Measurements from ENCODE around the gene ARHGEF17. TPM values are rescaled to one million over a fixed set of nuclear protein-coding genes. Genes with fewer than 3 reads are reported as not detected.

Gene ARHGEF17
- total and polyA plus RNA-seq, 2 of the 8 experiments (the other 6 are each of a cell fraction or from before 2014, with no cell fraction given), result 11.3 to 14.6 TPM

- DNase-seq (ENCODE audit: low read depth in 1 of 2, low spot score in 2 of 2) (no peak), FAIRE-seq (no peak)
- POLR2A ChIA-PET (ENCODE audit: partially characterized antibody), result no interaction called here
- no peak overlapping the region for H3K56ac ChIP-seq (replicated peaks; ENCODE audit: insufficient read length, low read depth, low read length)
- H3K4me1 ChIP-seq (replicated peaks in 1 of 4; ENCODE audit: control insufficient read depth in 3 of 4, insufficient read depth in 4 of 4, low read length in 3 of 4), result peaks cover 0 to 8% (median 1%) of the 10 kb centered on the region in 4 experiments; a peak in 5 of 7 replicates
- no peak overlapping the region for H2BK15ac ChIP-seq (ENCODE audit: low read length)
- H4K20me1 ChIP-seq (replicated peaks in 1 of 2; ENCODE audit: control insufficient read depth in 1 of 2, insufficient read depth in 2 of 2, low read length in 2 of 2), result no peaks in the 10 kb centered on the region
- H4K5ac ChIP-seq (ENCODE audit: insufficient read length, low read depth, low read length), result no peak overlapping the region
- CTCF ChIA-PET (ENCODE audit: partially characterized antibody), result interaction anchor here (0.7 to 19.0 kb wide), 26 partner anchors 7 to 572 kb away, joined by 3 to 233 read pairs (median 6); partner anchors contain the start of genes ARHGEF17 and P2RY6
- H2BK5ac ChIP-seq (ENCODE audit: low read depth, low read length), result no peak overlapping the region
- H4K8ac ChIP-seq (ENCODE audit: extremely low read depth, insufficient read depth, low read length), result no peak overlapping the region
- no peaks in the 10 kb centered on the region for H3K79me2 ChIP-seq (ENCODE audit: control insufficient read depth in 1 of 2, insufficient read depth in 2 of 2, low read length in 2 of 2)
- no peaks in the 10 kb centered on the region for H3K9me3 ChIP-seq (ENCODE audit: insufficient read depth in 2 of 2, low read depth in 1 of 2, low read length in 1 of 2)
- no peak overlapping the region for H3K18ac ChIP-seq (ENCODE audit: extremely low read depth, low read length)
- no peak overlapping the region for H3K14ac ChIP-seq (ENCODE audit: insufficient read length)
- H2BK20ac ChIP-seq (ENCODE audit: low read length), result 0 out of 2 replicates have a peak overlapping the region, but pooled peaks have one; percentile 37
- H3K4ac ChIP-seq (replicated peaks; ENCODE audit: insufficient read length, low read depth, low read length), result no peak overlapping the region
- H3K9ac ChIP-seq (replicated peaks in 1 of 4; ENCODE audit: extremely low read depth in 1 of 4, low read depth in 3 of 4, low read length in 3 of 4), result no peak overlapping the region
- H3K27me3 ChIP-seq (replicated peaks in 1 of 4; ENCODE audit: control insufficient read depth in 3 of 4, extremely low read depth in 1 of 4, insufficient read depth in 3 of 4, low read length in 3 of 4), result peaks cover 0 to 6% (median under 1%) of the 10 kb centered on the region in 4 experiments; a peak in 3 of 7 replicates
- H3K27ac ChIP-seq (ENCODE audit: low read depth, low read length), result no peak overlapping the region
- H2AK5ac ChIP-seq (ENCODE audit: low read depth, low read length), result no peak overlapping the region
- H4K91ac ChIP-seq (replicated peaks; ENCODE audit: insufficient read length, low read length), result no peak overlapping the region
- no peak overlapping the region for H2BK12ac ChIP-seq (ENCODE audit: low read depth, low read length)
- 94% methylated on average over 5 of the region's 5 CpGs; no CpG with 5 or more reads in 1 of the 2 experiments for WGBS, 2 experiments (ENCODE audit: extremely low coverage in 1 of 2, insufficient coverage in 1 of 2, insufficient read length in 1 of 2, insufficient replicate concordance in 2 of 2, low coverage in 1 of 2, low lambda C conversion rate in 2 of 2, missing lambda C conversion rate in 1 of 2)
- no peaks in the 10 kb centered on the region for H3K36me3 ChIP-seq (ENCODE audit: control insufficient read depth in 2 of 4, insufficient read depth in 4 of 4, low read length in 3 of 4)
- H3K23ac ChIP-seq (ENCODE audit: insufficient read length), result no peak overlapping the region
- no peak overlapping the region for H3K4me3 ChIP-seq (ENCODE audit: extremely low read depth in 1 of 4, insufficient read depth in 2 of 4, low read depth in 3 of 4, low read length in 4 of 4)
- no peaks in the 10 kb centered on the region for H3K23me2 ChIP-seq (ENCODE audit: low read depth, low read length)
- H2BK120ac ChIP-seq (replicated peaks; ENCODE audit: low read depth, low read length), result no peak overlapping the region
- no peak overlapping the region for H3K4me2 ChIP-seq (ENCODE audit: insufficient read depth in 1 of 2, low read depth in 2 of 2, low read length in 2 of 2)
- H3K79me1 ChIP-seq (ENCODE audit: low read depth, low read length), result no peaks in the 10 kb centered on the region
- H2AFZ ChIP-seq (ENCODE audit: low read length), result no peak overlapping the region
- TF ChIP-seq CEBPB (IDR thresholded peaks at IDR 0.05; ENCODE audit: low read depth, low read length), result no peak
- no peak for TF ChIP-seq CREB1 (IDR thresholded peaks at IDR 0.05)
- TF ChIP-seq EP300 (IDR thresholded peaks at IDR 0.05; ENCODE audit: borderline replicate concordance in 1 of 2, low read depth in 2 of 2, low read length in 2 of 2), result no peak
- TF ChIP-seq KDM1A (IDR thresholded peaks at IDR 0.05; ENCODE audit: borderline replicate concordance, low read length), result no peak
- no peak for TF ChIP-seq JUND (IDR thresholded peaks at IDR 0.05; ENCODE audit: low read length)
- TF ChIP-seq RAD21 (IDR thresholded peaks at IDR 0.05 in 1 of 2, conservative IDR thresholded peaks at IDR 0.05 in 1 of 2; ENCODE audit: low read depth in 2 of 2, low read length in 2 of 2), result no peak
- TF ChIP-seq GABPA (IDR thresholded peaks at IDR 0.05; ENCODE audit: borderline replicate concordance, insufficient read depth, low read length), result no peak
- no peak for TF ChIP-seq HDAC2 (IDR thresholded peaks at IDR 0.05; ENCODE audit: borderline replicate concordance in 1 of 2, low read depth in 2 of 2, low read length in 2 of 2)
- no peak for TF ChIP-seq CBX8 (IDR thresholded peaks at IDR 0.05; ENCODE audit: borderline replicate concordance, low read depth, low read length)
- no peak for TF ChIP-seq KDM4A (IDR thresholded peaks at IDR 0.05; ENCODE audit: low read depth, low read length, severe bottlenecking)
- no peak for TF ChIP-seq SUZ12 (IDR thresholded peaks at IDR 0.05; ENCODE audit: low read length)
- no peak for TF ChIP-seq POLR2A (IDR thresholded peaks at IDR 0.05; ENCODE audit: control extremely low read depth in 1 of 2, low read depth in 2 of 2, low read length in 2 of 2)
- no peak for TF ChIP-seq YY1 (IDR thresholded peaks at IDR 0.05; ENCODE audit: low read depth, low read length)
Observed at GRCh38 chr11:73288192-73288872, 19.7 kb upstream of the ARHGEF17 start.

Measured in H1 (cell line).